GM18508 (cell line): ENCODE data around the gene MTMR2.
A peak's percentile ranks its signal among the peaks of the same experiment; 100 is the strongest.
"Not testable (repeated sequence)": the region's sequence is repeated elsewhere in the genome, so short reads cannot be mapped to it uniquely, and the experiment has no call there.

Experiments used
- ATAC-seq: cut with Tn5 transposase; IDR thresholded peaks from one replicate; pipeline ENCODE4 v1.9.1; 2021; ENCODE audit warnings: moderate number of reproducible peaks; ENCODE audit not compliant: insufficient read depth, unreplicated experiment

The MTMR2 gene

GRCh38 chr11:95888439-95888838 lies 35.5 kb downstream of the MTMR2 start:
- ATAC-seq = no peak

GRCh38 chr11:95886462-95886861 lies 37.4 kb downstream of the MTMR2 start:
- ATAC-seq = no peak

DNA sequence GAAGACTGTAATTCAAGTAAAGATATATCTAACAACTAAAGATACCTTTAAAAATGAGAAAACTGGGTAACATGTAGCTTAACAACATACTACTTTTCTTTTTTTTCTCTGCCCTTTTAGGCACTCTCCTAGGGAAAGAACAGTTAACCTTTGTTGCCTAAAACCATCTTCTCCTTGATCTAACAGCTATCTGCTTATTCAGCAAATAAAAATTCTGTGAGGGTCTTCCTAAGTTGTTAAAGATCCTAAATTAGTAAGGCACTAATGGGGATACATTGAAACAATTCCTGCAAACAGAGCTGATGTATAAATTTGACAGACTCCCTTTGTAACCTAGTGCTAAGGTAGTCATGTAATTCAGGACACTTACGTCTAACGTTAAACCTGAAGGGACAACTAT lies 39.1 kb downstream of the MTMR2 start:
- no peak for ATAC-seq

DNA sequence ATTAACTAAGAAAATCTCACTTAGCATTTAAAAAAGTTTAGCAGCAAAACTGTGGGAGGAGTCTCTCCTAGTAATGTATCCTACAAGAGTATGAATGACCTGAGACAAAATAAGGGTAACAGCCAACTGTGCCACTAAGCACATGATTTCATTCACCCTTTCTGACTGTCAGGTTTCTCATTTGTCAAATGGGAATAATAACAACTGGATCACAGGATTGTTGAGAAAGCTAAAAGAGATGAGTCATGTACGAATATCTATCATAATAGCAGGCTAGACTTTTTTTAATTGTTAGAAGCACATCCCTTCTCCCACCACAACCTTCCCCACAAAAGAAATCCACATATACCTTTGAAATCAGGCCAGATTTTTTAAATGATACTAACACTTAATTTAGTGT lies 39.5 kb downstream of the MTMR2 start:
- ATAC-seq = no peak

GRCh38 chr11:95883381-95883780 lies 40.5 kb downstream of the MTMR2 start:
- ATAC-seq = no peak

GRCh38 chr11:95877291-95877690 lies 46.6 kb downstream of the MTMR2 start:
- ATAC-seq = no peak

DNA sequence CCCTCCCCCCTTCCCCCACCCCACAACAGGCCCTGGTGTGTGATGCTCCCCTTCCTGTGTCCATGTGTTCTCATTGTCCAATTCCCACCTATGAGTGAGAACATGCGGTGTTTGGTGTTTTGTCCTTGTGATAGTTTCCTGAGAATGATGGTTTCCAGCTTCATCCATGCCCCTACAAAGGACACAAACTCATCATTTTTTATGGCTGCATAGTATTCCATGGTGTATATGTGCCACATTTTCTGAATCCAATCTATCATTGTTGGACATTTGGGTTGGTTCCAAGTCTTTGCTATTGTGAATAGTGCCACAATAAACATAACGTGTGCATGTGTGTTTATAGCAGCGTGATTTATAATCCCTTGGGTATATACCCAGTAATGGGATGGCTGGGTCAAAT lies 53.0 kb downstream of the MTMR2 start:
- not testable (repeated sequence) for ATAC-seq

DNA sequence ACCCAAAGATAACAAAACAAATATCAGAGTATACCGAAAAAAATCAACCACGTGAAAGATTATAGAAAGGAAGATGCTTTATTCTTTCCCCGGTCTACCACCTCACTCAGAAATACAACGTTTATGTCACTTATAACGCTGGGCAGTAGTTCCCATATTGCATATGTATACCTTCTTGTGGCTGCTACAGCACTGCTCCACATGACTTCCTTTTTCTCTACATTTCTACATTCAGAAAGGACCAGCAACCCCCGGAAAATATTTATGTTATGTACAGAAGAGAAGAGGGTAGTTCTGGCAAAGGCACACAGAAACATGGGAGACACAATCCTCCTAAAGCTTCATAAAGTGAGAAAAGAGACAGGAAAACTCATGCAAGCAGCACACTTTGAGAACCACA lies 56.8 kb downstream of the MTMR2 start:
- no peak for ATAC-seq

DNA sequence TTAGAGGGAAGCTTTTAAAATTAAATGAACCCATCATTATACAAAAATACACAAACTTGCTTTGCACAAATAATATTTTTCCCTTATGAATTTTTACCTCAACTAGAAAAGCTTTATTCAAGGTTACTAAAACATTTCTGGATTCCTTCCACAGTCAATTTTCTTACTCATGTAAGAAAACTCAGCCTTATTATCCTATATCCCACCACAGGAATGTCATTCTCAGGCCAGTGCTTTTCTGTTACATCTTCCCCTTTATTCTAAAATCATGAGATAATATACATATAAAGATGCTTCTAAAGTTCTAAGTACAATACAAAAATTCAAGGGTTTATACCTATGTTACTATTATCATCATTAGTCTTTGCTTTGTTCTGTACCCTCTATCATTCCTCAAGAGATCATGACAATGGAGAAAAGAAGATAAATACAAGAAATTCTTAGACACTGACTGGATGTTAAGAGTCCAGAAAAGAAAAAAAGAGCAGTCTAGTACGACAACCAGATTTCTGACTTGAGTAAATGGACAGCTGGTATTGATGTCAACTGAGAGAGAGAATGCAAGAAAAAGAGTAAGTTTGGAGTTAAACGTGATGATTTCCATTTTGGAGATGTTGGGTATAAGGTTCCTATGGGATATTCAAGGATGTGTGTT lies 60.3 kb downstream of the MTMR2 start:
- no peak for ATAC-seq

- ATAC-seq = not testable (repeated sequence)
Observed at GRCh38 chr11:95860024-95860423, 63.9 kb downstream of the MTMR2 start.

DNA sequence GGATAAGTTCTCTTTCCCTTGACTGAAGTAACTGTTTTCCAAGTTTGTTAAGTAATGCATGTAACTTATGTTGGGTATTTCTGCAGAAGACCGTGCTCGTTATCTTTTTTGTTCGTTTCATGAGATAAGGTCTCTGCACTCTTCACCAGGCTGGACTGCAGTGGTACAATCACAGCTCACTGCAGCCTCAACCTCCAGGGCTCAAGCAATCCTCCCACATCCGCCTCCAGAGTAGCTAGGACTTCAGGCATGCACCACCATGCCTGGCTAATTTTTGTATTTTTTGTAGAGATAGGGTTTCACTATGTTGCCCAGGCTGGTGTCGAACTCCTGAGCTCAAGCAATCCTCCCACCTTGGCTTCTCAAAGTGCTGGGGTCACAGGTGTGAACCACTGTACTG lies 69.5 kb downstream of the MTMR2 start:
- not testable (repeated sequence) for ATAC-seq

GRCh38 chr11:95853862-95854261 lies 70.0 kb downstream of the MTMR2 start:
- ATAC-seq = no peak

DNA sequence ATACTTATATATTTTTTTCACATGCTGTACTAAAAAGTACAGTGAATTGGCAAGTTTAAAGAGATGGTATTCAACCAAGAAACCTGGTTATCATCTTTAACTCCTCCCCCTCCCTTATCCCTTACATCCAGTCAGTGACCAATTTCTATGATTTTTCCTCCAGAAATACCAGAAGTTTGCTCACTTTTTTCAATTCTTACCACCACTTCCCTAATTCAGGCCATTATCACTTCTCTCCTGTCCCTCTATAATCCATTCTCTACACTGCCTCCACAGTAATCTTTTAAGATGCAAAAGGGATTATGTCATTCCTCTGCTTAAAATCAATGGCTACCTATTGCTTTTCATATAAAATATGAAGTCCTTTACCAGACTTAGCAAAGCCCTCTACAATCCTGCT lies 70.8 kb downstream of the MTMR2 start:
- no peak for ATAC-seq

GRCh38 chr11:95850137-95850536 lies 73.8 kb downstream of the MTMR2 start:
- ATAC-seq = no peak

DNA sequence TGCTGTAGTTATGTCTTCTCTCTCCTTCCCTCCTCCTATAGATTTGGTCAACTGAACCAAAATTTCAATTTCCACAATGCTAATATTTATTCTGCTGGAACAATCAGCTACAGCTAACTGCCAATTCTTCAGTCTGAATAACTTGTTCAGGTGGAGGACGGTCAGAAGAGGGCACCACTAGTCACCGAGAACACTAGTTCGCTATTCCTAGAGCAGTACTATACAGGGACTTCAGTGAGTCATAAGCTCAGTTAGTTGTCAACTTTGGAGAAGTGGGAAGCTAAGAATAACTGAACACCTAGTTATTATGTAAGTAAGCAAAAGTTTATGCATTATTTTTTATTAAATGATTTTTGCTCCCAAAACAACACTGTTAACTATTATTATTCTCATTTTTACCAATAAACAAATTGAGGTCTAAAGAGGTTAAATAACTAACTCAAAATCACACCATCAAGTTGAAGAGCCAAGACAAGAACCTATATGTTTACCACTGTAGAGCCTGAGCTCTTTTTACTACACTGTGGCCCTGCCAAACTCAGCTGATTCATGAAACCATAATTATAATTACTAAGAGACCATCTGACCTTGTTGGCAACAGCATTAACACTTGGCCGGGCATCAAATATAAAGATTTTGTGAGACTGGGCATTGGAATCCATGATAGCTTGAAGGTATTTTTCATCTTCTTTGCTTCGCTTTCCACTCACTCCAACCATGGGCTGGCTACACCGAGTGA lies 74.7 kb downstream of the MTMR2 start:
- ATAC-seq = peak; percentile 69

DNA sequence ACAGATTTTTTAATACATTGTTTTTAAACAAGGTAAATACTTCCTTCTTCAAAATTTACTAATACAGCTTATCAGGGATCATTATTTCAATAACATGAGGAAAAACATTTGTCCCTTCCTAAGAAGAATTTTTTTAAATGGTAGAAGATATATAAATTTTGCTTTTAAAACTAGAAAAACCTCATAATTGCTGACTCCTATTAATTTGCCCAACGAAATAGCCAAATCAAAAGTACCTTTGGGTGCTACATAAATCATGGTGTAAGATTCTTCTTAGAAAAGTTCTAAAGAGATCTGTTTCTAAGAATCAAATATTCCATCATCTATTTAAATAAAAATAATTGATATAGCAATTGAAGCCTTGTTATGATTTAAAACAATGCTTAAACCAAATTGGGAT lies 78.7 kb downstream of the MTMR2 start:
- no peak for ATAC-seq

DNA sequence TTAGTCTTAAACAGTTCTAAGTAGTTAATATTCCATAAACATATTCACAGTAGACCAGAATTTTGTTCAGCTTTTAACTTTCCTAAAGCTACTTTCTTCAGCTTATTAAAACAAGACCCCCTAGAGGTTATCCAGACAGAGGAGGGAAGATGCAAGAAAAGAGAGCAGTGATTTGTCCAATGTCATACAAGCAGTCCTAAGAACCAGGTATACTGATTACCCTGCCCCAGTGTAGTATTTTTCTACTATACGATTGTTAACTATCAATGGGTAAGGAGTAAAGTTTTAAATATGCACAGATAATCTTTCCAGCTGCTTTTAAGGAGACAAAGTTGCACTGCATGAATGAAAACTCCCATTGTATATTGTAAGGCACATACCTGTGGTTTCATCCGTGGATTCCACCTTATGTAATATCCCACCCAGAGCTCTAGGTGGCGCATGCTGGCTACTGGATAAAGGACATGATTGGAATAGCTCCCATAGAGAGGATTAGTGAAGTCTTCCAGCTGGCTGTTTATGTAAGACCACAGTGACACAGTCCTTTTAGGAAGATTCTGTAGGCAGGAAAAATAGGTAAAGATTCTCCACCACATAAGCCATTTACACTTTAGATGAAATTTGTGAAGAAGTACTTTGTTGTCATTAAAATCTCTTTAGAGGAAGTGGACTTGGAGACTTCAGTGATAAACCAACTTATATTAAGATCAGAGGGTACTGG lies 88.0 kb downstream of the MTMR2 start:
- peak; percentile 86 for ATAC-seq

DNA sequence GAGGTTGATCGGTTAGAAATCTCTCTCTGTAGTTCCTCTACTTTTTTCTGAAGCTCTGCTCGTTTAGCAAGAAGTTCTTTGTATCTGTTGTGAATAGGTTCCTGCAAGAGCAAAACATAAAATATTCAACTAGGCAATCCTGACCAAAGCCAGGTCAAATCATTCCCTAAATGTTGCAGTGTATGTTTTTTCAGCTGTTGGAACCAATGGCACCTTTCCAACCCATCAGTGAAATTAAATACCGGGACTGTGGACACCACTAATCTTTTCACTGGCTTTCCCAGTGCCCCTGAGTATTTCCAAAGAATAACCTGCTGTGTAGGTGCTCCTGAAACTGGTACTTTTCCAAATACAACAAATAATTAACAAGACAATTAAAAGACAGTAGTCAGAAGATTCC lies 88.6 kb downstream of the MTMR2 start:
- ATAC-seq = no peak

DNA sequence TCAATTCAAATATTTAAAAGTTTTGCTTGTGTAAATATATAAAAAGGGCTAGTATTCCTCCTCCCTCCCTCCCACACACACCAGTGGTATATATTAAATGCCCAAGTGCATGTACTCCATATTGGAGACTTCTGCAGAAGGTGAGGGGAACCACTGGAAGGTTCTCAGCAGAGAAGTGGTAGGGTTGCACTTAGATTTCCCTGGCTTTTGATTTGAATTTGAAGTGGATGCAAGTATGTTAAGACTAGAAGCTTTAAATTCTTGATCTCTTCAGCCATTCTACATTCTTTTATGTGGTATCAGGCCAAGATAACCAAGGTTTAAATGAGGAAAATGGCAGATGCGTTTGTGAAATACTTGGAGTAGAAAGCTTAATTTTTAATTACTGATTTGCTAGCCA lies 90.5 kb downstream of the MTMR2 start:
- ATAC-seq = no peak

DNA sequence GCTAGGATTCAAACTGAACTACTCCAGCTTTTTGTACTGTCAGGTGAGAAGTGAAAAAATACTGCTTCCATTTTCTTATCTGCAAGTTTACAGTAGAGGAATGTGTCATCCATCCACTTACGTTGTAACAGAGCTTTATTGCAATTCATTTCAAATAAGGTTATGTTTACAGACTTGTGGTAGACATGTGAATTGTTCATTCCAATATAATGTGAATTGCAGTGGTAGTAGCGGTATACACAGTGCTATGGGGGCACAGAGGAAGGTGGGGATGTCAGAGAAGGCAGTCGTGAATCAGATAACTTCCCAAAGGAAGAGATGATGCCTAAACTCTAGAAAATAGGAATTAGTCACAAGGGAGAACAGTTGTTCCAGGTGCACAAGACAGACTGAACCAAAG lies 91.1 kb downstream of the MTMR2 start:
- ATAC-seq = no peak

GRCh38 chr11:95831198-95831883 lies 92.6 kb downstream of the MTMR2 start:
- no peak for ATAC-seq
